GM18507 (cell line): ENCODE measurements around the gene EMB.

Source experiments
- DNase-seq: peaks from one replicate; pipeline ENCODE4 v3.0.0; 2011; ENCODE audit warnings: low read depth; ENCODE audit not compliant: insufficient read length; ENCODE audit errors: extremely low spot score
- FAIRE-seq: peaks from 2 replicates; lab custom pipeline; 2011; peaks lifted over from hg19 to GRCh38; lab: Jason Lieb, UNC

Gene EMB

DNA sequence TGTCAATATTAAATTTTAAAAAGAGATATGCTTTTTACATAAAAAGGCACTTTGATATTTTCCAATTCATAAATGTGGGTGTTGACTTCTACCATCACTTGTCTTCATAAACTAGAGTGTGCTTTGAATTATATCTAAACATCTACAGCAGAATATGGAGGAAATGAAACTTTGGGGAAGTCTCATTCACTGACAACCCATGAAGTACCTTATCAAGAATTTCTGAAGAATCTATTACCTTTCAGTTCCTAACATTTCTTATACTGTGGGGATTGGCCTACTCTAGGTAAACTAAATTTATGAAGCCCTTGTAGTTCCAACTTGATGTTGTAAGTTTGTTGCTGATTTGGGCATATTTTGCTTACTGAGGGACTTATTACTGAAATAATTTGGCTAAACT lies 81.9 kb downstream of the EMB start:
- DNase-seq (no peak), FAIRE-seq (no peak)

DNA sequence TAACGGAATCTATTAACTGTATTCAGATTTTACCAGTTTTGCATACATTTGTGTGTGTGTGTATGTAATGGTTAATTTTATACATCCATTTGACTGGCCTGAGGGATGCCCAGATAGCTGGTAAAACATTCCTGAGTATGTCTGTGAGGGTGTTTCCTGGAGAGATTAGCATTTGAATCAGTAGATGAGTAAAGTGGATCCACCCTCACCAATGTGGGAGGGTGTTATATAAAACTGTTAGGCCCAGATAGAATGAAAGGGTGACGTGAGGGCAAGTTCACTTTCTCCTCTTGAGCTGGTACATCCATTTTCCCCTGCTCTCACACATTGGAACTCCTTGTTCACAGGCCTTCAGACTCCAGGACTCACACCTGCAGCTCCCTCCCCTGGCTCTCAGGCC lies 88.7 kb downstream of the EMB start:
- FAIRE-seq (no peak), DNase-seq (no peak)
